ENCODE data around the gene GMPPA.

GMPPA gene

DNA sequence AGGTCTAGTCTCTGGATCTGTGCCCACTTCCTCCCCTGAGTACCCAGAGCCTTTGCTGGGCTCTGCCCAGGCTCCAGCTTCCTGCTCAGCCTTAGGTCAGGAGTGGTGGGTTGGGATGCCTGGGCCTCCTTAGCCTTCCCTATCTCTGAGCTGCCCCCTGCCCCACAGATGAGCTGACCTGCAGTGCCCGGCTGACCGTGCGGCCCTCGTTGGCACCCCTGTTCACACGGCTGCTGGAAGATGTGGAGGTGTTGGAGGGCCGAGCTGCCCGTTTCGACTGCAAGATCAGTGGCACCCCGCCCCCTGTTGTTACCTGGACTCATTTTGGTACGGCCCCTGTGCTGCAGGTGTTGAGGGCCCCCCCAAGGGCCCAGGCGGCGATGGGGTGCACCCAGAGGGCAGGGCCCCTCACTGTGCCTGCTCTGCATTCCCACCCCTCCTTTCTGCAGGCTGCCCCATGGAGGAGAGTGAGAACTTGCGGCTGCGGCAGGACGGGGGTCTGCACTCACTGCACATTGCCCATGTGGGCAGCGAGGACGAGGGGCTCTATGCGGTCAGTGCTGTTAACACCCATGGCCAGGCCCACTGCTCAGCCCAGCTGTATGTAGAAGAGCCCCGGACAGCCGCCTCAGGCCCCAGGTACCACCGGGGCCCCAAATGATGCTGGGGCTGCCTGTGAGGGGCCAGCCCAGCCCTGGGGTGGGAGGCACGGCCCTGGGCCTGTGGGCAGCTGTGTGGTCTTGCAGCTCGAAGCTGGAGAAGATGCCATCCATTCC is 30.1 kb upstream of the GMPPA start:
- DNase-seq (ENCODE audit: low spot score), result no peak

DNA sequence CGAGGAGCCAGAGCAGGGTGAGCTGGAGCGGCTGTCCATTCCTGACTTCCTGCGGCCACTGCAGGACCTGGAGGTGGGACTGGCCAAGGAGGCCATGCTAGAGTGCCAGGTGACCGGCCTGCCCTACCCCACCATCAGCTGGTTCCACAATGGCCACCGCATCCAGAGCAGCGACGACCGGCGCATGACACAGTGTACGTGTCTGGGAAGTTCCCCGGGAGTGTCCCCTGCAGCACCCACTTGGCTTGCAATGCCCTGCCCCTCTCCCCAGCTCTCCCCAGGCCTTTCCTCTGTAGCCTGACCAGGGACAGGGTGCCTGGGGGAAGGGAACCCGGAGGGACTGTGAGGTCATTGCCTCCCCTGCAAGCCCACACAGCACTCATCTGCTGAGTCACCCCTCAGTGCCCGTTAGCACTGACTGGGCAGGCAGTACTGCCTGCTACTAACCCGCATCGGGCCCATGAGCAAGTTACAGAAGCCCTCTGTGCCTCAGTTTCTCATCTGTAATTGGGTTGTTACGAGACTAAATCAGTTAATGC is 29.4 kb upstream of the GMPPA start:
- no peak for DNase-seq (ENCODE audit: low spot score)

DNA sequence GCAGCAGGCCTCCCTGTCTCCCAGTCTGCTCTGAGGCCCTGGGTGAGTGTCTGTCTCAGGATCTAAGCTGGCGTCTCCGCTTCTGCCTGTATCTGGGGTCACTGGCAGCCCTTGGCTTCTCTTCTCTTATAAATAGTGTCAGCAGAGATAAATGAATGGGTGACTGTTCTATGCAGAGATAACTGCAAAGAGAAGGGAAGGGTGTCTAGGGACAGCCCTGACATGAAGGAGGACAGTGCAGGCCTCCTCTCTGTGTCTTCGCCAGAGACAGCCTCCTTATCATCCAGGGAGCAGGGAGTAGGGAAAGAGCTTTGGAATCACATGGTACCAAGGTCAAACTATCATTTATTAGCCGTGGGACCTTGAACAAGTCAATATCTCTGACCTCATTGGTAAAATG is 28.3 kb upstream of the GMPPA start:
- DNase-seq (ENCODE audit: low spot score), result no peak

DNA sequence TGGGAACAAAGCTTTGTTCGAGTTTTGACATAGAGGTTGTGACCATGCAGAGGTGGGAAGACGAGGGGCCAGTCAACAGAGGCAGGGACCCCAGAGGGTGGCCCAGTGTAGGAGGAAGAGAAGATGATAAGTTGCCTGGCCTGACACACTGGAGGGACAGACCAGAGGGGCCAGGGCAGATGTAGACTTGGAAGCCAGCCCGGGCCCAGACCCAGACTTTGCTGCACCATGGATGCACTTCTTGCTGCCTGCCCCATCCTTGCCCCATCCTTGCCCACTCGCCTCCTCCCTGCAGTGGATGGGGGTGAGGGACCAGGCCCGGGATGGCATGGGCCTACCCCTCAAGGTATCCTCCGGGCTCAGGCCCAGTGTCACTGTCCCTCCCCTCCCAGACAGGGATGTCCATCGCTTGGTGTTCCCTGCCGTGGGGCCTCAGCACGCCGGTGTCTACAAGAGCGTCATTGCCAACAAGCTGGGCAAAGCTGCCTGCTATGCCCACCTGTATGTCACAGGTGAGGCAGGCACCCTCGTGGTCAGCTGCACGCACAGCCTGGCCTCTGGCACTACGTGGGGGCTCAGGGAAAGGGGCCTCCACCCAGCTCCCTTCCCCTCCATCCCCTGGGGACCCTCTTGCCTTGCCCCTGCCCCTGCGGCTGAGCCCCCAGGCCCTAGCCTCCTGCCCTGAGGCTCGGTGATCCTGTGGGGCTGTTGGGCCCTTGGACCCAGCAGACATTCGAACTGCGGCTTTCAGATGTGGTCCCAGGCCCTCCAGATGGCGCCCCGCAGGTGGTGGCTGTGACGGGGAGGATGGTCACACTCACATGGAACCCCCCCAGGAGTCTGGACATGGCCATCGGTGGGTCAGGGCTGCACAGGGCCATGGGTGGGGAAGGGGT is 27.0 kb upstream of the GMPPA start:
- DNase-seq (ENCODE audit: low spot score), result no peak

DNA sequence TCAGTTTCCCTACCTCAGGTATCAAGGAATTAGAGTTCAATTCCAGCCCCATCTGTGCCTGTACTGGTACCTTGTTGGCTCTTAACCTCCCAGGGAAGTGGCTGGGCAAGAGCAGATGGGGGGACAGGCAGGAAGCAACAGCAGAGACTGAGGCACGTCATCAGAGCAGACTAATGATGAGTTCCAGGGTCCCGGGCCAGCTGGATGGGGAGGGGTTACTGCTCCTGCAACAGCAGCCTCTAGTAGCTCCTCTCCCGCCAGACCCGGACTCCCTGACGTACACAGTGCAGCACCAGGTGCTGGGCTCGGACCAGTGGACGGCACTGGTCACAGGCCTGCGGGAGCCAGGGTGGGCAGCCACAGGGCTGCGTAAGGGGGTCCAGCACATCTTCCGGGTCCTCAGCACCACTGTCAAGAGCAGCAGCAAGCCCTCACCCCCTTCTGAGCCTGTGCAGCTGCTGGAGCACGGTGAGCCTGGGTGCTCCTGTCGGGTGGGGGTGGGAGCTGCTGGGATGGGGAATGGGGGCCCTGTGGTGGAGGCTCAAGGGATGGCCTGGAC is 26.0 kb upstream of the GMPPA start:
- no peak for DNase-seq (ENCODE audit: low spot score)

DNA sequence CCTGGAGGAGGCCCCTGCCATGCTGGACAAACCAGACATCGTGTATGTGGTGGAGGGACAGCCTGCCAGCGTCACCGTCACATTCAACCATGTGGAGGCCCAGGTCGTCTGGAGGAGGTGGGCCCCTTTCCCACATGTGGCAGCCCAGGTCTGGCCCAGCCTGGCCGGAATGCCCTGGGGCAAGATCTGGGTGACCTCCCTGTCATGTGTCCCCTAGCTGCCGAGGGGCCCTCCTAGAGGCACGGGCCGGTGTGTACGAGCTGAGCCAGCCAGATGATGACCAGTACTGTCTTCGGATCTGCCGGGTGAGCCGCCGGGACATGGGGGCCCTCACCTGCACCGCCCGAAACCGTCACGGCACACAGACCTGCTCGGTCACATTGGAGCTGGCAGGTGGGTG is 25.2 kb upstream of the GMPPA start:
- DNase-seq (ENCODE audit: low spot score), result no peak

DNA sequence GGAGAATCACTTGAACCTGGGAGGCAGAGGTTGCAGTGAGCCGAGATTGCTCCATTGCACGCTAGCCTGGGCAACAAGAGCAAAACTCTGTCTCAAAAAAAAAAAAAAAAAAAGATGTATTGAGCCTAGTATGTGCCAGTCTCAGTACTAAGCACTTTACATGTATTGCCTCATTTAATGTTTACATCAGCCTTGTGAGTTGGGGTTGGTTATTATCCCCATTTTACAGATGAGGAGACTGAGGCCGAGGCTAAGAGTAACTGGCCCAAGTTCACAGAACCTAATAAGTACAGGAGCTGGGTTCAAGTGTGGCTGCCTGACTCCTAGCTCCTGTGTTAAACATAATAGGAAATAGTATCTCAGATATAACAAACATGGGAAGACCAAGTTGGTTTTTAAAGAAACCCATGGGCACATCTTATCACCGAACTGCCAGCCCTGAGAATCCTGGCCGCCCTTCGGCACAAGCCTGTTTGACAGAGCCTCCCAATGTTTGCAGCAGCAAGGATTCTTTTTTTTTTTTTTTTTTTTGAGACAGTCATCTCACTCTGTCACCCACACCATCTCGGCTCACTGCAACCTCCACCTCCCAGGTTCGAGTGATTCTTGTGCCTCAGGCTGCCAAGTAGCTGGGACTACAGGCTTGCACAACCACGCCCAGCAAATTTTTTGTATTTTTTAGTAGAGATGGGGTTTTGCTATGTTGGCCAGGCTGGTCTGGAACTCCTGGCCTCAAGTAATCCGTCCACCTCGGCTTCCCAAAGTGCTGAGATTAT is 24.2 kb upstream of the GMPPA start:
- no peak for DNase-seq (ENCODE audit: low spot score)

DNA sequence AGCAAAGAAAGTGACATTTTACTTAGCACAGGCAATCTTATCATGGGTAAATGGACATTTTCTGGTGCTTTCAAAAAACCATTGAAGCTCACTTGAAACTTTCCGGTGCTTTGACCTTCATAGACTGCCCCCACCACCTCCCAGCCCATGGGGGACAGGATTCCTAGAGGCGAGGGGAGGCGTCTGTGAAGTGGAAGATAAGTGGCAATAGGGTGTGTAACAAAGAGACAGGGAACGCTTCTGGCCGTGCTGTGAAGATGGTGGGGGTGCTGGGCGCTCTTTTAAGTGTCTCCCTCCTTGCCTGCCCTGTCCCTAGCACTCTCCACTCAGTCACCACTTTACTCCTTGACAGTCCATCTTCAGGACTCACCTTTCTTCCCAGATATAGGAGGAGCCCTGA is 23.4 kb upstream of the GMPPA start:
- DNase-seq (ENCODE audit: low spot score), result no peak

DNA sequence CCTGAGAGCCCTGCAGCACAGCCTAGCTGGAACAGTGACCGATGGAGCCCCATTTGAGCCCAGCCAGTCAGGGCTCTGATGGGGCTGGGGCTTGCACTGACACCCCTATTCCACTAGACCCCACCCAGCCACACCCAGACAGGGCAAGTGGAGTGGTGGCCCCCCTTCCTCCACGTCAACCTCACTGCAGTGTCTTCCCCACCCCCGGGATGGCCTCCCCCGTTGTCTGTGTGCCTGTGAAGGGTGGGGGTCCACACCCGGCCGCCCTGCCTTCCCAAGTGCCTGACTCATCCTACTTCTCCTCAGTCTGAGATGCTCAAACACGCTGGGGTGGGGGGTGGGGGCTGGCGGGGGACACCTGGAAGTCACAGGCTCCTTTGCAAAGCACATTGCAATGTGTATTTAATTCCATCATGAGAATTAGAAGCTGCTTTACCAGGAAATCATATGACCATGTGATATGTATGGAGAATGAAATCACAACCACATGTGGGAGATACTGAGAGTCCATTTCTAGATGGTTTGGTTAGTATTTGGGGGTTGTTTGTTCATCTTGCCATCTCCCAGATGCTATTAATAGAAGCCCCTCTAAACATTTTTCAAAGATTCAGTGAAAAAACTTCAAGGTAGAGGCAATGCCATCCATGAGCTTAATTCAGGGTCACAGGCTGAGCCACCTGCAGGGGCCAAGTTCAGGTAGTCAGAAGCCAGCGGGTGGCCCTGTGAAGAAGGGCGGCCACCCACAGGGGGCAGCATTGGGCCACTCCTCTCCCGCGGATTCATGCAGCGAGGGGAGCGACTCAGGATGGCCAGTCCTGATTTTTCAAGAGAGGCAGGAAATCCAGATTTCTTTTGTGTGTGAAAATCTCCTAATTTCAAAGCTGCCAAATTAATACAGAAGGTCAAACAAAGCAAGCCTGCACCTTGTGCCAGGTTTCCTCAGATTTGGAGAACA is 22.7 kb upstream of the GMPPA start:
- peak; percentile 87 for DNase-seq (ENCODE audit: low spot score)

DNA sequence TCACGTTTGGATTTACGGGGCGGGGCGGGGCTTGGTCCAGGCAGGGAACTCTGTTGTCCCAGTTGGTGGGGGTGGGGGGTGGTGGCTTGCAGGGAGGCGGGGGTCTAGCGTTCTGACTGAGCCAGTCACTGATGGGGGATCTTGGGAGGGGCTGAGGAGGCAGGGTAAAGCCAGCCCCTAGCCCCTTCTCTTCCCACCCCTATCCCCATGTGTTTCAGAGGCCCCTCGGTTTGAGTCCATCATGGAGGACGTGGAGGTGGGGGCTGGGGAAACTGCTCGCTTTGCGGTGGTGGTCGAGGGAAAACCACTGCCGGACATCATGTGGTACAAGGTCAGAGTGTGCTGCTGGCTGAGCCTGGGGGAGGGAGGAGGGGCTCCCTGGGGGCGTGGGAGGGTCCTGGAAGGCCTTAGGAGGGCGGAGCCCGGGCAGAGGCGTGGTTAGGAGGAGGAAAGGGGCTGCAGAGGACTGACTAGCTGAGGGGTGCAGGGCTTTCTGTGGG is 22.0 kb upstream of the GMPPA start:
- DNase-seq (ENCODE audit: low spot score), result peak; percentile 83

DNA sequence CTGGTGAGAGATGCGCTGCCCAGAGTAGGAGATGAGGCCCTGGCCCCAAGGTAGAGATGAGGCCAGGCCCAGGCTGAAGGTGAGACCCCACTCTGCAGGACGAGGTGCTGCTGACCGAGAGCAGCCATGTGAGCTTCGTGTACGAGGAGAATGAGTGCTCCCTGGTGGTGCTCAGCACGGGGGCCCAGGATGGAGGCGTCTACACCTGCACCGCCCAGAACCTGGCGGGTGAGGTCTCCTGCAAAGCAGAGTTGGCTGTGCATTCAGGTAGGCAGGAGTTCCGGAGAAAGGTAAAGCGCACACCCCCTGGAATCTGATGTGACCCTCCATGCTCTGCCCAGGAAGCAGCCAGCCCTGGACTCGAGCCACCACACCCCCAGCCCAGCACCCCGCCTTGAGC is 21.5 kb upstream of the GMPPA start:
- no peak for DNase-seq (ENCODE audit: low spot score)

DNA sequence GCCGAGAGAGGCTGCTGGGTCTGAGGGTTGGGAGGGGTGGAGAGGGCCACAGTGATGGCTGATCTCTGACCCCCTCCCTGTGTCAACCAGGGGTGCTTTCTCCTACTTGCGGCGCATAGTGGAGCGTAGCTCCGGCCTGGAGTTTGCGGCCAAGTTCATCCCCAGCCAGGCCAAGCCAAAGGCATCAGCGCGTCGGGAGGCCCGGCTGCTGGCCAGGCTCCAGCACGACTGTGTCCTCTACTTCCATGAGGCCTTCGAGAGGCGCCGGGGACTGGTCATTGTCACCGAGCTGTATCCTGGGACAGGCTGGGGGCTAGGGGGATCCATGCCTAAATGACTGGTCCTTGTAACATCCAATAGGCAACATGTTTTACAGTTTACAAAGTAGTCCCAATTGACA is 20.9 kb upstream of the GMPPA start:
- DNase-seq (ENCODE audit: low spot score), result no peak

DNA sequence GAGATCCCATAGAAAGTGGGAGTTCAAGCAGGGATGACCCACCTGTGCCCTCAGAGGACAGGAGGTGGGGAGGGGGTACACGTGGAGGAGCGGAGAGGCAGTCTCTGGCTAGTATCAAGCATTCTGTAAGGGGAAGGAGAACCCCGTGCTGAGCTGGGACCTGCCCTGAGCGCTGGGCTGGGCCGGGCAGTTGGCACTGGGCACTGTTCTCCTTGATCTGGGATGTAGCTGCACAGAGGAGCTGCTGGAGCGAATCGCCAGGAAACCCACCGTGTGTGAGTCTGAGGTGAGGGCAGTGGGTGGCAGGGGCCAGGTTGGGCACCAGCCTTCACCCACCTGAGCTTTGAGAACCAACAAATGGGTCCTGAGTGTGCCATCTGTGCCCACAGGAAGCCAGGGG is 19.8 kb upstream of the GMPPA start:
- no peak for DNase-seq (ENCODE audit: low spot score)

DNA sequence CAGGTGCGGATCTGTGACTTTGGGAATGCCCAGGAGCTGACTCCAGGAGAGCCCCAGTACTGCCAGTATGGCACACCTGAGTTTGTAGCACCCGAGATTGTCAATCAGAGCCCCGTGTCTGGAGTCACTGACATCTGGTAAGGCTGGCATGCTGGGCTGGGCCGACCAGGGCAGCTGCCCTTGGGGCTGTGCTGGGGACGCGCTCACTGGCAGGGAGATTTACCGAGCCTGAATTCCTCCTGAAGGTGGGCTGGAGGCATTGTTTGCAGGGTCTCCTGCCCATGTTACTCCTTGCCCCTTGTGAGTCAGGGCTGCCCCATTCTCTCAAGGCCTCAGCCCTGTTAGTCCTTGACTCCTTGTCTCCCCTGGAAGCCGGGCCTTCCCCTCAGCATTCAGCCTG is 18.7 kb upstream of the GMPPA start:
- no peak for DNase-seq (ENCODE audit: low spot score)

DNA sequence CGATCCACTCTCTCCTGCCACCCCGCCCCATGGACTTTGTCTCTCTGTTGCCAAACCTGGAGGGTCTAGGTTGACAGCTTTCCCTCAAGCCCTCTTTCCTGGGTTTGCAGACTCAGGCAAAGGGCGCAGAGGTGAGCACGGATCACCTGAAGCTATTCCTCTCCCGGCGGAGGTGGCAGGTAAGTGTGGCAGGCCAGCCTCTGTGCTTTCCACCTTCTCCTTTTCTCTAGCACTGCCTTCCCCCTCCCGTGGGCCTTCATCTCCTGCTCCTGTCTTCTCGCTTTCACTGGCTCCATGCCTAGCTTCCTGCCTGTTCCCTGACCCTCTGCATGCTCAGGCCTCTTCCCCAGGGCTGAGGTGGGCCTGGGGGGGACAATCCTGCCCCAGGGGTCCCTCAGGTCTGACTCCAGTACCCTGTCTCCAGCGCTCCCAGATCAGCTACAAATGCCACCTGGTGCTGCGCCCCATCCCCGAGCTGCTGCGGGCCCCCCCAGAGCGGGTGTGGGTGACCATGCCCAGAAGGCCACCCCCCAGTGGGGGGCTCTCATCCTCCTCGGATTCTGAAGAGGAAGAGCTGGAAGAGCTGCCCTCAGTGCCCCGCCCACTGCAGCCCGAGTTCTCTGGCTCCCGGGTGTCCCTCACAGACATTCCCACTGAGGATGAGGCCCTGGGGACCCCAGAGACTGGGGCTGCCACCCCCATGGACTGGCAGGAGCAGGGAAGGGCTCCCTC is 15.9 kb upstream of the GMPPA start:
- no peak for DNase-seq (ENCODE audit: low spot score)

DNA sequence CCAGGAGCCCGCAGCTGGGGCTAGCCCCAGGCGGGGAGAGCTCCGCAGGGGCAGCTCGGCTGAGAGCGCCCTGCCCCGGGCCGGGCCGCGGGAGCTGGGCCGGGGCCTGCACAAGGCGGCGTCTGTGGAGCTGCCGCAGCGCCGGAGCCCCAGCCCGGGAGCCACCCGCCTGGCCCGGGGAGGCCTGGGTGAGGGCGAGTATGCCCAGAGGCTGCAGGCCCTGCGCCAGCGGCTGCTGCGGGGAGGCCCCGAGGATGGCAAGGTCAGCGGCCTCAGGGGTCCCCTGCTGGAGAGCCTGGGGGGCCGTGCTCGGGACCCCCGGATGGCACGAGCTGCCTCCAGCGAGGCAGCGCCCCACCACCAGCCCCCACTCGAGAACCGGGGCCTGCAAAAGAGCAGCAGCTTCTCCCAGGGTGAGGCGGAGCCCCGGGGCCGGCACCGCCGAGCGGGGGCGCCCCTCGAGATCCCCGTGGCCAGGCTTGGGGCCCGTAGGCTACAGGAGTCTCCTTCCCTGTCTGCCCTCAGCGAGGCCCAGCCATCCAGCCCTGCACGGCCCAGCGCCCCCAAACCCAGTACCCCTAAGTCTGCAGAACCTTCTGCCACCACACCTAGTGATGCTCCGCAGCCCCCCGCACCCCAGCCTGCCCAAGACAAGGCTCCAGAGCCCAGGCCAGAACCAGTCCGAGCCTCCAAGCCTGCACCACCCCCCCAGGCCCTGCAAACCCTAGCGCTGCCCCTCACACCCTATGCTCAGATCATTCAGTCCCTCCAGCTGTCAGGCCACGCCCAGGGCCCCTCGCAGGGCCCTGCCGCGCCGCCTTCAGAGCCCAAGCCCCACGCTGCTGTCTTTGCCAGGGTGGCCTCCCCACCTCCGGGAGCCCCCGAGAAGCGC is 15.0 kb upstream of the GMPPA start:
- DNase-seq (ENCODE audit: low spot score), result no peak

DNA sequence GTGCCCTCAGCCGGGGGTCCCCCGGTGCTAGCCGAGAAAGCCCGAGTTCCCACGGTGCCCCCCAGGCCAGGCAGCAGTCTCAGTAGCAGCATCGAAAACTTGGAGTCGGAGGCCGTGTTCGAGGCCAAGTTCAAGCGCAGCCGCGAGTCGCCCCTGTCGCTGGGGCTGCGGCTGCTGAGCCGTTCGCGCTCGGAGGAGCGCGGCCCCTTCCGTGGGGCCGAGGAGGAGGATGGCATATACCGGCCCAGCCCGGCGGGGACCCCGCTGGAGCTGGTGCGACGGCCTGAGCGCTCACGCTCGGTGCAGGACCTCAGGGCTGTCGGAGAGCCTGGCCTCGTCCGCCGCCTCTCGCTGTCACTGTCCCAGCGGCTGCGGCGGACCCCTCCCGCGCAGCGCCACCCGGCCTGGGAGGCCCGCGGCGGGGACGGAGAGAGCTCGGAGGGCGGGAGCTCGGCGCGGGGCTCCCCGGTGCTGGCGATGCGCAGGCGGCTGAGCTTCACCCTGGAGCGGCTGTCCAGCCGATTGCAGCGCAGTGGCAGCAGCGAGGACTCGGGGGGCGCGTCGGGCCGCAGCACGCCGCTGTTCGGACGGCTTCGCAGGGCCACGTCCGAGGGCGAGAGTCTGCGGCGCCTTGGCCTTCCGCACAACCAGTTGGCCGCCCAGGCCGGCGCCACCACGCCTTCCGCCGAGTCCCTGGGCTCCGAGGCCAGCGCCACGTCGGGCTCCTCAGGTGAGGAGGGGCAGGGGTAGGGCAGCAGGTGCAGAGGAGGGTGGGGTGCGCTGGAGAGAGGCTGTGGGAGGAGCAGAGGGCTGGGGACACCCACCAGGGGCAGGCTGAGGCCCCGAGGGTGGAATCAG is 14.1 kb upstream of the GMPPA start:
- DNase-seq (ENCODE audit: low spot score), result peak; percentile 68

DNA sequence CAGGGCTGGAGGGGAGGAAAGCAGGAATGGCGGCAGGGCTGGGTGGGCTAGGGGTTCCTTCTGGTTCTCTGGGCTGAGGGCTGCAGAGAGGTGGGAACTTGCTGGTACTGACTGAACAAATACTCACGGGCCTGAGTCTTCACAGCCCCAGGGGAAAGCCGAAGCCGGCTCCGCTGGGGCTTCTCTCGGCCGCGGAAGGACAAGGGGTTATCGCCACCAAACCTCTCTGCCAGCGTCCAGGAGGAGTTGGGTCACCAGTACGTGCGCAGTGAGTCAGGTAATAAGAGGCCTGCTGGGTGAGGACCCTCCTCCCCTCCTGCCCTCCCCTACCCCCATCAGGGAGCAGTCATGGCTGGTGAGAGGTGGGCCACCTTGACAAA is 13.5 kb upstream of the GMPPA start:
- no peak for DNase-seq (ENCODE audit: low spot score)

All from iPS-NIHi11 (cell line).